ENCODE measurements around the gene WFIKKN1. TPM values are rescaled to one million over a fixed set of nuclear protein-coding genes. Genes with fewer than 3 reads are reported as not detected.

The WFIKKN1 gene
- total and polyA plus RNA-seq, 2 of the 13 experiments (the other 11 are each of a cell fraction or from before 2014, with no cell fraction given), result 1.7 to 4.9 TPM

DNA sequence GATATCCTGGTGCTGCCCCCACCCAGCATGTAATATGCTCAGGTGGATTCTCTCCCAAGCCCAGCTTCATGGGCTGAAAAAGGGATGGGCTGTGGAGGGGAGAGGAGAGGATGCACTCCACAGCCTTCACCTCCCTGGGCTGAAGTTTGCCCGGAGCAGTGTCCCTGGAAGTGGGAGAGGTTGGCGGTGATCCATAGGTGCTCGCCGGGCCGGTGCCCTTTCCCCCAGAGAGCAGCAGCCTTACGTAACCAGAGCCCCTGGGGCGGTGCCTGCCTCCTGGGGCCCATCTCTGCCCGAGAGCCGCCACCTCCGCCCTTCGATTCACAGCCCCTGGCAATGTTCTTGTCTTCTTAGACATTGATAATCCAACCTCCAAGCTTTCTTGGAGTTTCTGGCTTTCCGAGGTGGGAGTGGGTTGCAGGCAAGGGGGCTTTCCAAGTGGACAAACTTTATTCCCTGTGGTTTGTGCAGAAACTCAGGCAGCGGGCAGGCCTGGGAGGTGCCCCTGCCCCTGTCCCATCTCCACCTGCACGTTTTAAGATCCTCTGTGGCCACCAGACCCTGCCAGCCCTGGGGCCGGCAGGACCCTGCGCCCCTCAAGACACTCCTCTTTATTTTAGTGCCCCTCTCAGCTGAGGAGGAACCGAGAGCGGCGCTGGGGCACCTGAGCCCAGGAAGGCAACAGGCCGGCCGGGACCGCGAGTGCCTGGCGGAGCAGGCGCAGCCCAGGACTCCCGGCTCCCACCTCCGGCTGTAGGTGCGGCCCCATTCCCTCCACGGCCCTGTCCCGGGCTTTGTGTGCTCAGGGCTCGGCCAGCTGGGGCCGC, 15.3 kb downstream of the WFIKKN1 start (continued):
- TF ChIP-seq ZNF253 (CRISPR knock-in tag; IDR thresholded peaks at IDR 0.05; ENCODE audit: borderline replicate concordance) (no peak), MBNL3 (CRISPR knock-in tag; conservative IDR thresholded peaks at IDR 0.05) (no peak), GLI4 (CRISPR knock-in tag; IDR thresholded peaks at IDR 0.05; ENCODE audit: borderline replicate concordance) (no peak), ATM (IDR thresholded peaks at IDR 0.05; ENCODE audit: borderline replicate concordance) (no peak), FOXP1 (IDR thresholded peaks at IDR 0.05) (no peak), FOXP1 (CRISPR knock-in tag; IDR thresholded peaks at IDR 0.05) (peak; percentile 24; the same call in 1 of the 2 replicates), HOXD1 (CRISPR knock-in tag; IDR thresholded peaks at IDR 0.05) (no peak), NFKB2 (CRISPR knock-in tag; IDR thresholded peaks at IDR 0.05; ENCODE audit: borderline replicate concordance) (no peak), SP140L (CRISPR knock-in tag; IDR thresholded peaks at IDR 0.05; ENCODE audit: borderline replicate concordance) (no peak), HIVEP1 (CRISPR knock-in tag; IDR thresholded peaks at IDR 0.05) (no peak), ATF5 (CRISPR knock-in tag; IDR thresholded peaks at IDR 0.05; ENCODE audit: low read depth) (no peak), SRSF1 (optimal IDR thresholded peaks at IDR 0.05; ENCODE audit: low read depth, low read length) (peak; percentile 19), ZNF350 (CRISPR knock-in tag; IDR thresholded peaks at IDR 0.05; ENCODE audit: borderline replicate concordance, low read depth) (no peak), ZBTB2 (CRISPR knock-in tag; IDR thresholded peaks at IDR 0.05; ENCODE audit: low read depth) (no peak), ZNF24 (IDR thresholded peaks at IDR 0.05) (no peak), POLR2AphosphoS5 (IDR thresholded peaks at IDR 0.05; ENCODE audit: low read depth, low read length) (peak; percentile 40; the same call in 1 of the 2 replicates), PHF5A (CRISPR knock-in tag; IDR thresholded peaks at IDR 0.05; ENCODE audit: low read depth, unreplicated experiment) (no peak), ZMYM4 (CRISPR knock-in tag; IDR thresholded peaks at IDR 0.05) (0 out of 2 replicates have a peak, but pooled peaks have one; percentile 27), ZNF143 (CRISPR knock-in tag; IDR thresholded peaks at IDR 0.05) (no peak)
- TF ChIP-seq, protein P1, sequence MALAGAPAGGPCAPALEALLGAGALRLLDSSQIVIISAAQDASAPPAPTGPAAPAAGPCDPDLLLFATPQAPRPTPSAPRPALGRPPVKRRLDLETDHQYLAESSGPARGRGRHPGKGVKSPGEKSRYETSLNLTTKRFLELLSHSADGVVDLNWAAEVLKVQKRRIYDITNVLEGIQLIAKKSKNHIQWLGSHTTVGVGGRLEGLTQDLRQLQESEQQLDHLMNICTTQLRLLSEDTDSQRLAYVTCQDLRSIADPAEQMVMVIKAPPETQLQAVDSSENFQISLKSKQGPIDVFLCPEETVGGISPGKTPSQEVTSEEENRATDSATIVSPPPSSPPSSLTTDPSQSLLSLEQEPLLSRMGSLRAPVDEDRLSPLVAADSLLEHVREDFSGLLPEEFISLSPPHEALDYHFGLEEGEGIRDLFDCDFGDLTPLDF (CRISPR knock-in tag; IDR thresholded peaks at IDR 0.05), result no peak
- TF ChIP-seq, protein P2, sequence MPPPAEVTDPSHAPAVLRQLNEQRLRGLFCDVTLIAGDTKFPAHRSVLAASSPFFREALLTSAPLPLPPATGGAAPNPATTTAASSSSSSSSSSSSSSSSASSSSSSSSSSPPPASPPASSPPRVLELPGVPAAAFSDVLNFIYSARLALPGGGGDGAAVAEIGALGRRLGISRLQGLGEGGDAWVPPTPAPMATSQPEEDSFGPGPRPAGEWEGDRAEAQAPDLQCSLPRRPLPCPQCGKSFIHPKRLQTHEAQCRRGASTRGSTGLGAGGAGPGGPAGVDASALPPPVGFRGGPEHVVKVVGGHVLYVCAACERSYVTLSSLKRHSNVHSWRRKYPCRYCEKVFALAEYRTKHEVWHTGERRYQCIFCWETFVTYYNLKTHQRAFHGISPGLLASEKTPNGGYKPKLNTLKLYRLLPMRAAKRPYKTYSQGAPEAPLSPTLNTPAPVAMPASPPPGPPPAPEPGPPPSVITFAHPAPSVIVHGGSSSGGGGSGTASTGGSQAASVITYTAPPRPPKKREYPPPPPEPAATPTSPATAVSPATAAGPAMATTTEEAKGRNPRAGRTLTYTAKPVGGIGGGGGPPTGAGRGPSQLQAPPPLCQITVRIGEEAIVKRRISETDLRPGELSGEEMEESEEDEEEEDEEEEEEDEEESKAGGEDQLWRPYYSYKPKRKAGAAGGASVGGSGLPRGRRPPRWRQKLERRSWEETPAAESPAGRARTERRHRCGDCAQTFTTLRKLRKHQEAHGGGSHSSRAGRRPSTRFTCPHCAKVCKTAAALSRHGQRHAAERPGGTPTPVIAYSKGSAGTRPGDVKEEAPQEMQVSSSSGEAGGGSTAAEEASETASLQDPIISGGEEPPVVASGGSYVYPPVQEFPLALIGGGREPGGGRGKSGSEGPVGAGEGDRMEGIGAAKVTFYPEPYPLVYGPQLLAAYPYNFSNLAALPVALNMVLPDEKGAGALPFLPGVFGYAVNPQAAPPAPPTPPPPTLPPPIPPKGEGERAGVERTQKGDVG (CRISPR knock-in tag; IDR thresholded peaks at IDR 0.05; ENCODE audit: borderline replicate concordance), result peak; percentile 58; the same call in 1 of the 2 replicates
- TF ChIP-seq, protein P3, sequence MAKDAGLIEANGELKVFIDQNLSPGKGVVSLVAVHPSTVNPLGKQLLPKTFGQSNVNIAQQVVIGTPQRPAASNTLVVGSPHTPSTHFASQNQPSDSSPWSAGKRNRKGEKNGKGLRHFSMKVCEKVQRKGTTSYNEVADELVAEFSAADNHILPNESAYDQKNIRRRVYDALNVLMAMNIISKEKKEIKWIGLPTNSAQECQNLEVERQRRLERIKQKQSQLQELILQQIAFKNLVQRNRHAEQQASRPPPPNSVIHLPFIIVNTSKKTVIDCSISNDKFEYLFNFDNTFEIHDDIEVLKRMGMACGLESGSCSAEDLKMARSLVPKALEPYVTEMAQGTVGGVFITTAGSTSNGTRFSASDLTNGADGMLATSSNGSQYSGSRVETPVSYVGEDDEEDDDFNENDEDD (CRISPR knock-in tag; IDR thresholded peaks at IDR 0.05; ENCODE audit: borderline replicate concordance), result no peak
